Endothelial cell of umbilical vein (primary cell): ENCODE results near the gene ZNF627. TPM values are rescaled to one million over a fixed set of nuclear protein-coding genes. Genes with fewer than 3 reads are reported as not detected.

Experiments used
- BruUV-seq: library from RNA; stranded (reverse); fragments of 400-500 nt; replicated peaks from 2 replicates; lab custom pipeline; 2021; lab: Mats Ljungman, UMichigan
- CTCF ChIA-PET: fragments of 300-600, 350-600 bp; sonication (Branson Sonifier 250); formaldehyde crosslinking; loops from one replicate; lab custom pipeline; 2021; ENCODE audit warnings: antibody characterized with exemption, inconsistent platforms; lab: Charles Lee
- POLR2A ChIA-PET: fragments of 300-600, 350-600 bp; sonication (Branson Sonifier 250); formaldehyde crosslinking; loops from one replicate; lab custom pipeline; 2021; ENCODE audit warnings: antibody characterized with exemption, inconsistent platforms; lab: Charles Lee
- DNase-seq: peaks from one replicate; pipeline ENCODE4 v3.0.0-alpha.2; 2011; ENCODE audit warnings: low read depth, low spot score
- FAIRE-seq: peaks from 2 replicates; lab custom pipeline; 2011; peaks lifted over from hg19 to GRCh38; lab: Jason Lieb, UNC
- H2AFZ ChIP-seq: 2 replicates; pipeline ENCODE4 v1.6.0; 2012; ENCODE audit warnings: low read depth, low read length, control low read depth, inconsistent platforms
- H3K27ac ChIP-seq: 2 replicates; pipeline ENCODE4 v1.5.1; 2011; ENCODE audit warnings: low read depth, mild to moderate bottlenecking, control low read depth, low read length, moderate library complexity; ENCODE audit not compliant: insufficient read depth
- H3K27me3 ChIP-seq, 2 experiments: 2 replicates each; pipeline versions ENCODE4 v1.6.0 to v1.6.1; 2011; ENCODE audit warnings: low read length in 2 of 2, mixed read lengths in 1 of 2; ENCODE audit not compliant: control insufficient read depth in 2 of 2, insufficient read depth in 2 of 2
- H3K36me3 ChIP-seq, 2 experiments: 2 replicates in 1 of 2; 3 replicates in 1 of 2; pipeline ENCODE4 v1.5.1; 2011; ENCODE audit warnings: low read length in 2 of 2, mild to moderate bottlenecking in 1 of 2, moderate library complexity in 1 of 2; ENCODE audit not compliant: control insufficient read depth in 2 of 2, insufficient read depth in 2 of 2; ENCODE audit errors: extremely low read depth in 1 of 2
- H3K4me1 ChIP-seq: 3 replicates; pipeline ENCODE4 v1.5.1; 2011; ENCODE audit warnings: mild to moderate bottlenecking, low read length; ENCODE audit not compliant: control insufficient read depth, insufficient read depth; ENCODE audit errors: extremely low read depth
- H3K4me2 ChIP-seq: 2 replicates; pipeline ENCODE4 v1.6.1; 2011; ENCODE audit warnings: low read length, control low read depth, mixed read lengths; ENCODE audit not compliant: insufficient read depth
- H3K4me3 ChIP-seq, 3 experiments: fragments of 200-600 bp in 1 of 3; sonication (generic), shearing (Covaris generic) in 1 of 3; replicated peaks in 1 of 3; 2 replicates each; pipeline ENCODE4 v1.5.1; 2011 to 2016; ENCODE audit warnings: control low read depth in 3 of 3, low read length in 3 of 3, mild to moderate bottlenecking in 2 of 3, inconsistent platforms in 1 of 3, low read depth in 1 of 3, moderate library complexity in 1 of 3; ENCODE audit not compliant: insufficient read depth in 1 of 3
- H3K79me2 ChIP-seq: 2 replicates; pipeline ENCODE4 v1.6.0; 2012; ENCODE audit warnings: low read length, inconsistent platforms; ENCODE audit not compliant: control insufficient read depth, insufficient read depth
- H3K9ac ChIP-seq: replicated peaks from 2 replicates; pipeline ENCODE3; 2011; ENCODE audit warnings: low read length, control low read depth; ENCODE audit not compliant: insufficient read depth; ENCODE audit errors: extremely low read depth
- H3K9me1 ChIP-seq: replicated peaks from 3 replicates; pipeline ENCODE4 v1.6.0; 2011; ENCODE audit warnings: mild to moderate bottlenecking, low read length; ENCODE audit not compliant: control insufficient read depth, insufficient read depth; ENCODE audit errors: extremely low read depth
- H3K9me3 ChIP-seq: replicated peaks from 2 replicates; pipeline ENCODE4 v1.5.1; 2012; ENCODE audit warnings: low read length, inconsistent platforms; ENCODE audit not compliant: control insufficient read depth, insufficient read depth
- H4K20me1 ChIP-seq: replicated peaks from 2 replicates; pipeline ENCODE3; 2011; ENCODE audit warnings: mild to moderate bottlenecking, low read length; ENCODE audit not compliant: control insufficient read depth, insufficient read depth; ENCODE audit errors: extremely low read depth
- EZH2 ChIP-seq: IDR thresholded peaks from 2 replicates; pipeline ENCODE4 v1.6.1; 2012; ENCODE audit warnings: borderline replicate concordance, low read depth, mild to moderate bottlenecking, moderate library complexity, low read length, inconsistent platforms; ENCODE audit not compliant: severe bottlenecking
- FOS ChIP-seq: IDR thresholded peaks from 2 replicates; pipeline ENCODE4 v1.6.1; 2011; ENCODE audit warnings: mild to moderate bottlenecking, low read length, moderate library complexity, borderline replicate concordance; ENCODE audit not compliant: insufficient read depth
- GATA2 ChIP-seq: IDR thresholded peaks from 2 replicates; pipeline ENCODE4 v1.7.0; 2011; ENCODE audit warnings: low read depth, mild to moderate bottlenecking, moderate library complexity, mixed read lengths, low read length; ENCODE audit not compliant: insufficient read length, insufficient read depth
- JUN ChIP-seq: IDR thresholded peaks from 2 replicates; pipeline ENCODE4 v1.6.1; 2011; ENCODE audit warnings: borderline replicate concordance, low read depth; ENCODE audit not compliant: insufficient read length, insufficient read depth
- MAX ChIP-seq: IDR thresholded peaks from 2 replicates; pipeline ENCODE4 v1.6.1; 2011; ENCODE audit not compliant: insufficient read depth, insufficient read length
- MYC ChIP-seq: IDR thresholded peaks from one replicate; pipeline ENCODE4 v1.6.1; 2011; ENCODE audit warnings: mild to moderate bottlenecking, low read depth, low read length
- POLR2A ChIP-seq: IDR thresholded peaks from 2 replicates; pipeline ENCODE4 v1.6.1; 2012; ENCODE audit warnings: low read depth, mild to moderate bottlenecking, control low read depth, low read length
- POLR2AphosphoS5 ChIP-seq: IDR thresholded peaks from 2 replicates; pipeline ENCODE4 v1.6.1; 2012; ENCODE audit warnings: low read depth, mild to moderate bottlenecking, control low read depth, low read length, moderate library complexity; ENCODE audit not compliant: insufficient read depth
- dilution Hi-C: fragments of 300-500 bp; cut with MboI; formaldehyde crosslinking; loops from one replicate; pipeline ENCODE4 v1.15.0; 2019; ENCODE audit warnings: low sequenced_read_pairs; ENCODE audit not compliant: extremely low pct_ligation_motif_present
- intact Hi-C: fragments of 100-400 bp; cut with micrococcal nuclease; formaldehyde crosslinking; loops from one replicate; pipeline ENCODE4 v1.10.0; 2022
- polyA plus RNA-seq, 4 experiments: library from polyadenylated mRNA; depleted of rRNA in 3 of 4; stranded (reverse) in 3 of 4; unstranded in 1 of 4; fragments of >200 nt; gene quantifications; 2 replicates each; pipeline versions ENCODE4 v1.2.1 to v1.2.3, GENCODE V29; 2011 to 2012; ENCODE audit warnings: missing spikeins in 1 of 4
- total RNA-seq: library from RNA; stranded (reverse); gene quantifications from 2 replicates; pipeline ENCODE4 v1.2.3, GENCODE V29; 2021
- TF ChIP-seq, protein P1 (sequence below), 2 donors: IDR thresholded peaks; 1 replicate in 1 of 2; 2 replicates in 1 of 2; pipeline ENCODE4 v1.5.1; 2011; ENCODE audit warnings: low read length in 2 of 2, mild to moderate bottlenecking in 2 of 2, moderate library complexity in 2 of 2, control low read depth in 1 of 2, inconsistent platforms in 1 of 2, low read depth in 1 of 2; ENCODE audit not compliant: insufficient read depth in 1 of 2; ENCODE audit errors: extremely low read depth in 1 of 2

The ZNF627 gene
- total and polyA plus RNA-seq, 2 donors (not counting 3 experiments of a cell fraction or from before 2014, with no cell fraction given): 5.6 to 9.7 TPM

- Histone ChIP-seq H3K27ac (no peak overlapping the region), H3K4me1 (no peaks in the 10 kb centered on the region), H3K9me3 (peaks cover 2% of the 10 kb centered on the region), H4K20me1 (no peaks in the 10 kb centered on the region), H3K9me1 (no peaks in the 10 kb centered on the region), H3K79me2 (no peaks in the 10 kb centered on the region), H2AFZ (no peak overlapping the region), H3K27me3 (peaks cover 7 to 10% of the 10 kb centered on the region in 2 experiments), H3K36me3 (peaks cover 9 to 12% of the 10 kb centered on the region in 2 experiments), H3K4me2 (no peak overlapping the region), H3K9ac (no peak overlapping the region), H3K4me3 (no peak overlapping the region)
- ChIA-PET POLR2A (no interaction called here), CTCF (interaction anchor here (1.1 kb wide), 1 partner anchor 76 kb away, joined by 3 read pairs; no protein-coding TSS in a partner anchor)
- intact Hi-C loops (loop anchor here (1.0 kb wide), 1 partner anchor 15 kb away; no protein-coding TSS in a partner anchor), dilution Hi-C loops (no loop called here)
- FAIRE-seq (no peak), DNase-seq (no peak)
- TF ChIP-seq FOS (no peak), POLR2AphosphoS5 (no peak), JUN (no peak), POLR2A (no peak), EZH2 (no peak), MYC (no peak), MAX (no peak), GATA2 (no peak)
- TF ChIP-seq, protein P1, sequence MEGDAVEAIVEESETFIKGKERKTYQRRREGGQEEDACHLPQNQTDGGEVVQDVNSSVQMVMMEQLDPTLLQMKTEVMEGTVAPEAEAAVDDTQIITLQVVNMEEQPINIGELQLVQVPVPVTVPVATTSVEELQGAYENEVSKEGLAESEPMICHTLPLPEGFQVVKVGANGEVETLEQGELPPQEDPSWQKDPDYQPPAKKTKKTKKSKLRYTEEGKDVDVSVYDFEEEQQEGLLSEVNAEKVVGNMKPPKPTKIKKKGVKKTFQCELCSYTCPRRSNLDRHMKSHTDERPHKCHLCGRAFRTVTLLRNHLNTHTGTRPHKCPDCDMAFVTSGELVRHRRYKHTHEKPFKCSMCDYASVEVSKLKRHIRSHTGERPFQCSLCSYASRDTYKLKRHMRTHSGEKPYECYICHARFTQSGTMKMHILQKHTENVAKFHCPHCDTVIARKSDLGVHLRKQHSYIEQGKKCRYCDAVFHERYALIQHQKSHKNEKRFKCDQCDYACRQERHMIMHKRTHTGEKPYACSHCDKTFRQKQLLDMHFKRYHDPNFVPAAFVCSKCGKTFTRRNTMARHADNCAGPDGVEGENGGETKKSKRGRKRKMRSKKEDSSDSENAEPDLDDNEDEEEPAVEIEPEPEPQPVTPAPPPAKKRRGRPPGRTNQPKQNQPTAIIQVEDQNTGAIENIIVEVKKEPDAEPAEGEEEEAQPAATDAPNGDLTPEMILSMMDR (IDR thresholded peaks at IDR 0.05; ENCODE audit: extremely low read depth in 1 of 2, insufficient read depth in 1 of 2, low read depth in 1 of 2, low read length in 2 of 2): no peak
- BruUV-seq: no TSS peak
Measured at GRCh38 chr19:11624069-11624463, 26.8 kb downstream of the ZNF627 start.
